ENCODE data around the gene SEC14L1.

SEC14L1 gene

DNA sequence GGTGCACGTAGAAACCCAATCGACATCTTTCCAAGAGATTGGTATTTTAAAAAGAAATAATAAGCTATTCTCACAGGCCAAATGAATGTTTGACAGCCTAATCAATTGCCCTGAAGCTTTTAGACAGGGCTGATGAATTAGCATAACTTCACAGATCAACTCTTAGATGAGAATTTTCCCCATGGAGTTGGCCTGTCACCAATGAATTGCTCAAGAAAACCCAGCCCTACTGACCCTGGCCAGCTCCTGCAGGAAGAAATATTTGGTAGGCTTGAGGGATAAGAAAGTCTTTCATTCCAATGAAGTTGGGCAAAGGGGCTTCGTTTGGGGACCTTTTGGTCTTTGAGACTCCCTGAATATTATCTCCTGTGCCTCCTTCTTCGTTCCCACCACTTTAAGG is 23.4 kb upstream of the SEC14L1 start:
- peak; percentile 31 to 58 for DNase-seq (ENCODE audit: low read depth in 2 of 2)
- TF ChIP-seq, protein P1, sequence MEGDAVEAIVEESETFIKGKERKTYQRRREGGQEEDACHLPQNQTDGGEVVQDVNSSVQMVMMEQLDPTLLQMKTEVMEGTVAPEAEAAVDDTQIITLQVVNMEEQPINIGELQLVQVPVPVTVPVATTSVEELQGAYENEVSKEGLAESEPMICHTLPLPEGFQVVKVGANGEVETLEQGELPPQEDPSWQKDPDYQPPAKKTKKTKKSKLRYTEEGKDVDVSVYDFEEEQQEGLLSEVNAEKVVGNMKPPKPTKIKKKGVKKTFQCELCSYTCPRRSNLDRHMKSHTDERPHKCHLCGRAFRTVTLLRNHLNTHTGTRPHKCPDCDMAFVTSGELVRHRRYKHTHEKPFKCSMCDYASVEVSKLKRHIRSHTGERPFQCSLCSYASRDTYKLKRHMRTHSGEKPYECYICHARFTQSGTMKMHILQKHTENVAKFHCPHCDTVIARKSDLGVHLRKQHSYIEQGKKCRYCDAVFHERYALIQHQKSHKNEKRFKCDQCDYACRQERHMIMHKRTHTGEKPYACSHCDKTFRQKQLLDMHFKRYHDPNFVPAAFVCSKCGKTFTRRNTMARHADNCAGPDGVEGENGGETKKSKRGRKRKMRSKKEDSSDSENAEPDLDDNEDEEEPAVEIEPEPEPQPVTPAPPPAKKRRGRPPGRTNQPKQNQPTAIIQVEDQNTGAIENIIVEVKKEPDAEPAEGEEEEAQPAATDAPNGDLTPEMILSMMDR (IDR thresholded peaks at IDR 0.05; ENCODE audit: low read depth, low read length): no peak
- no peak overlapping the region for H3K4me3 ChIP-seq (replicated peaks in 1 of 2; ENCODE audit: low read depth in 2 of 2, low read length in 2 of 2)

GRCh38 chr17:77118251-77118928 is 22.4 kb upstream of the SEC14L1 start:
- H3K4me3 ChIP-seq (replicated peaks in 1 of 2; ENCODE audit: low read depth in 2 of 2, low read length in 2 of 2): no peak overlapping the region
- peak; percentile 54 to 68 for DNase-seq (ENCODE audit: low read depth in 2 of 2)
- TF ChIP-seq, protein P1 (IDR thresholded peaks at IDR 0.05; ENCODE audit: low read depth, low read length): no peak

DNA sequence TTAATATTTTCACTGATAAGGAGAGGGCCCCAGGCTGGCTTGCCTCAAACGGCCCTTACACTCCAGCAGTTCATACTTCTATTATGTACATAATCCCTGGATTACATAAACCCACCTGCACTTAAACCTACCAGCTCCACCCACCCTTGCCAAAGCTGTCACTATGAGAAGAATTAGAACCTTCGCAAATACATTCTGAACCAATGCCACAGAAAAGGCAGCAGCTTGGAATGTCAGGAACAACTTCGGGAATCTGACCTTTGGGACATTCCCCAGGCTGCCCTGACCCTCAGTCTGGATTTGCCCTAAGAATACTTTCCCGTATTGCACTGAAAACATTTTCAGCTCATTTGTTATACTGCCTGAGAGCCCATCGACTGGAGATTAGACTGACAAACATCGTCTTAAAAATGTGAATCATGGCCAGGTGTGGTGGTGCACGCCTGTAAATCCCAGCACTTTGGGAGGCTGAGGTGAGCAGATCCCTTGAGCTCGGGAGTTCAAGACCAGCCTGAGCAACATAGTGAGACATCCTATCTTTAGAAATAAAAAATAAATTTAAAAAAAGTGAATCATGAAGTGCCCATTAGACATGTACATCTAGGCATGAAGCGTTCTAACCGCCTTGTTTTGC is 21.0 kb upstream of the SEC14L1 start:
- TF ChIP-seq, protein P1 (IDR thresholded peaks at IDR 0.05; ENCODE audit: low read depth, low read length): no peak
- H3K4me3 ChIP-seq (replicated peaks in 1 of 2; ENCODE audit: low read depth in 2 of 2, low read length in 2 of 2): no peak overlapping the region
- DNase-seq (ENCODE audit: low read depth in 2 of 2): no peak

DNA sequence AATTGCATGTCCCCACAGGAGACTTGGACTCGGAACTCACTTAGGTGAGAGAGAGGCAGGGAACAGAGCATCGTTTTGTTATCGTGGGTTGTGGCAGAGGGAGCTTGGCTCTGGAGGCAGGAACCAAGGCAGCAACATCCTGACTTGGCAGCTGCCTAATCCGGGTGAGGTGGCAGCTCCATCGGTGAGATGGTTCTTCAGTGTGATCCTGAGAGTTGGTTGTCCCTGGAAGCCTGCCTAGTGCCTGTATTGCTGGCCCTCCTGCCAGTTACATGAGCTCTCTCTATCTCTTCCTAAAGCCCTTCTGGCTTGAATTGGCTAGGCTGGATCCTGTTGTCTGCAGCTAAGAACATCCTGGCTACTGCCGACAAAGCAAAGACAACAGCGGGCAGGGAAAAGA is 19.9 kb upstream of the SEC14L1 start:
- TF ChIP-seq, protein P1 (IDR thresholded peaks at IDR 0.05; ENCODE audit: low read depth, low read length): no peak
- no peak overlapping the region for H3K4me3 ChIP-seq (replicated peaks in 1 of 2; ENCODE audit: low read depth in 2 of 2, low read length in 2 of 2)
- DNase-seq (ENCODE audit: low read depth in 2 of 2): peak in 1 of 2 donors; percentile 38

DNA sequence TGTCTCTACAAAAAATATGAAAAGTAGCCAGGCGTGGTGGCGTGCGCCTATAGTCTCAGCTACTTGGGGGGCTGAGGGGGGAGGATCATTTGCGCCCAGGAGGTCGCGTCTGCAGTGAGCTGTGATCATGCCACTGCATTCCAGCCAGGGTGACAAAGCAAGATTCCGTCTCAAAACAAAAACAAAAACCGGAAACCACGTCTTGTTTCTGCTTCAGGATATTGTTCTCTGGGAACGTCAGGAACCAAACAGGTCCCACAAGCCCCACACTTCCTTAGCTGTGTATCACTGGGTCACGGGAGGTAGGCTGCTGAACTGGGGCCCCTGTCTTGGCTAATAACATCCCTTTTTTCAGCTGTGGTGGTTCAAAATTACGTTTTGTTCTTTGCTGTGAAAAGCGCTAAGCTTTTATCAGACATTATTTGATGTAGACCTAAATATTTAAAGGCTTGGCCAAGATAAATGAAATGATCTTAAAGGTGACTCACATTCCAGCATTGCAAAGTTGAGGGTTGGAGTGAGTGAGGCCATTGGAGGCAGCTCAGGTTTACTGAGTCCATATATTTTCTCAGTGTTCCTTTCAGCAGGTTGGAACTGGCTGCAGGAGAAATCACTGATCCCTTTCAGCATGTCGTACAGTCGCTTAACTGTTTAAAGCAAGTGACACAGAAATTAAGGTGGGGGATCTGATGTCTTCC is 16.4 kb upstream of the SEC14L1 start:
- TF ChIP-seq, protein P1 (IDR thresholded peaks at IDR 0.05; ENCODE audit: low read depth, low read length): no peak
- H3K4me3 ChIP-seq (replicated peaks in 1 of 2; ENCODE audit: low read depth in 2 of 2, low read length in 2 of 2): no peak overlapping the region
- peak; percentile 92 to 99 for DNase-seq (ENCODE audit: low read depth in 2 of 2)

DNA sequence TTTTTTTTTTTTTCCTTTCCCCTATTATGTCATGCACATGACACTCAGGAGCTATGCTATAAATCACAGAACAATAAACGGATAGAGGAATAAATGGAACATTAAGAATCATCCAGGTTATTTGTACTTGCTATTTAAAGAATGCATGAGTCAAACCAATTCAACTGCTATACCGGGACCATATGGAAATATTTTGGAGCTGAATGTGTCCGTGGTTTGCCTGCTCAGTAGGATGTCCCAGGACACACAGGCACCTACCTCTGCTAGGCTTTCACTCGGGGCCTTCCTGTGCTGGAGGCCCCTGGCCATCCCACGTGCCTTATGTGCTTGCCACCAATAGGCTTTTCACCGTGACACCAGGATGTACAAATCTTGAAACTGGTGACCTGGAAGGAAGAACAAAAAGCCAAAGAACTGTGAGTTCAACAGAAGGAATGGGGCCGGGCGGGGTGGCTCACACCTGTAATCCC is 15.3 kb upstream of the SEC14L1 start:
- DNase-seq (ENCODE audit: low read depth in 2 of 2): peak; percentile 77 to 99
- TF ChIP-seq, protein P1 (IDR thresholded peaks at IDR 0.05; ENCODE audit: low read depth, low read length): no peak
- H3K4me3 ChIP-seq (replicated peaks in 1 of 2; ENCODE audit: low read depth in 2 of 2, low read length in 2 of 2): no peak overlapping the region

Measured in cardiac fibroblast (primary cell).